Liver (tissue), 9 donors: ENCODE data around the gene ZMYND8. TPM values are rescaled to one million over a fixed set of nuclear protein-coding genes. Genes with fewer than 3 reads are reported as not detected.
A peak's percentile ranks its signal among the peaks of the same experiment; 100 is the strongest.

Experiments
- DNase-seq: peaks from one replicate; pipeline ENCODE4 v3.0.0-alpha.2; 2017; ENCODE audit warnings: low spot score
- H3K27ac ChIP-seq, 2 donors: one replicate each; pipeline ENCODE4 v1.7.0; 2013; ENCODE audit warnings: inconsistent platforms in 2 of 2, low read length in 2 of 2, control low read depth in 1 of 2, low read depth in 1 of 2, mild to moderate bottlenecking in 1 of 2
- H3K27me3 ChIP-seq, 4 donors: one replicate each; pipeline versions ENCODE4 v1.6.1 to v1.7.0; 2013; ENCODE audit warnings: low read length in 3 of 4, inconsistent platforms in 1 of 4, mild to moderate bottlenecking in 1 of 4, moderate library complexity in 1 of 4; ENCODE audit not compliant: control insufficient read depth in 4 of 4, insufficient read depth in 4 of 4
- H3K36me3 ChIP-seq, 4 donors: one replicate each; pipeline versions ENCODE4 v1.6.1 to v1.7.0; 2013; ENCODE audit warnings: low read length in 3 of 4, mild to moderate bottlenecking in 3 of 4, low read depth in 1 of 4, moderate library complexity in 1 of 4; ENCODE audit not compliant: control insufficient read depth in 4 of 4, insufficient read depth in 3 of 4
- H3K4me1 ChIP-seq, 4 donors: one replicate each; pipeline versions ENCODE4 v1.6.1 to v1.7.0; 2013; ENCODE audit warnings: low read length in 3 of 4, mild to moderate bottlenecking in 3 of 4, moderate library complexity in 1 of 4; ENCODE audit not compliant: control insufficient read depth in 4 of 4, insufficient read depth in 4 of 4
- H3K4me3 ChIP-seq, 3 donors: one replicate each; pipeline versions ENCODE4 v1.6.1 to v1.7.0; 2013; ENCODE audit warnings: low read length in 3 of 3, control low read depth in 1 of 3, low read depth in 1 of 3, mild to moderate bottlenecking in 1 of 3
- H3K9ac ChIP-seq, 2 donors: one replicate each; pipeline ENCODE4 v1.7.0; 2013; ENCODE audit warnings: low read length in 2 of 2, mild to moderate bottlenecking in 2 of 2, moderate library complexity in 2 of 2, control low read depth in 1 of 2, low read depth in 1 of 2
- H3K9me3 ChIP-seq, 4 donors: one replicate each; pipeline versions ENCODE4 v1.6.1 to v1.7.0; 2013; ENCODE audit warnings: low read length in 3 of 4; ENCODE audit not compliant: control insufficient read depth in 4 of 4
- EGR1 ChIP-seq, 2 donors: IDR thresholded peaks; 2 replicates each; pipeline ENCODE4 v1.6.1; 2016 to 2018; ENCODE audit warnings: antibody characterized with exemption in 2 of 2, low read depth in 2 of 2
- FOXA1 ChIP-seq: IDR thresholded peaks from 2 replicates; pipeline ENCODE4 v1.6.1; 2016; ENCODE audit warnings: antibody characterized with exemption
- FOXA2 ChIP-seq: IDR thresholded peaks from 2 replicates; pipeline ENCODE4 v1.6.1; 2016; ENCODE audit warnings: antibody characterized with exemption
- GABPA ChIP-seq, 2 donors: IDR thresholded peaks in 1 of 2; conservative IDR thresholded peaks in 1 of 2; 2 replicates each; pipeline ENCODE4 v1.6.1; 2016; ENCODE audit warnings: antibody characterized with exemption in 2 of 2, mild to moderate bottlenecking in 1 of 2, moderate library complexity in 1 of 2
- HNF4A ChIP-seq, 2 donors: conservative IDR thresholded peaks; 2 replicates each; pipeline ENCODE4 v1.6.1; 2016; ENCODE audit warnings: antibody characterized with exemption in 2 of 2, mild to moderate bottlenecking in 2 of 2
- HNF4G ChIP-seq: IDR thresholded peaks from 2 replicates; pipeline ENCODE4 v1.6.1; 2016; ENCODE audit warnings: antibody characterized with exemption
- JUND ChIP-seq, 2 donors: IDR thresholded peaks; 2 replicates each; pipeline ENCODE4 v1.6.1; 2016; ENCODE audit warnings: antibody characterized with exemption in 2 of 2
- NR2F2 ChIP-seq: IDR thresholded peaks from 2 replicates; pipeline ENCODE4 v1.6.1; 2016; ENCODE audit warnings: antibody characterized with exemption
- RAD21 ChIP-seq, 2 donors: IDR thresholded peaks; 2 replicates each; pipeline ENCODE4 v1.6.1; 2016; ENCODE audit warnings: antibody characterized with exemption in 2 of 2, mild to moderate bottlenecking in 2 of 2
- YY1 ChIP-seq: IDR thresholded peaks from 2 replicates; pipeline ENCODE4 v1.6.1; 2016; ENCODE audit warnings: antibody characterized with exemption, mild to moderate bottlenecking
- WGBS: extraction: QIAGEN DNeasy Blood & Tissue Kit; methylation state at CpG from one replicate; pipeline ENCODE4 v1.1.7; 2013; 5-methylcytosine and 5-hydroxymethylcytosine counted together
- polyA plus RNA-seq, 2 donors: library from polyadenylated mRNA; stranded (reverse) in 1 of 2; unstranded in 1 of 2; fragments of 200-250 nt in 1 of 2; fragments of >200 nt in 1 of 2; fragmentation: Nextera tagmentation in 1 of 2; extraction: Ambion mirVana in 1 of 2; gene quantifications; one replicate each; pipeline versions ENCODE4 v1.2.1 to v1.2.3, GENCODE V29; 2013 to 2015
- total RNA-seq, 2 donors: library from RNA; depleted of rRNA; stranded (reverse); fragments of >200 nt; gene quantifications; one replicate each; pipeline ENCODE4 v1.2.3, GENCODE V29; 2014
- TF ChIP-seq, protein P1 (sequence below): IDR thresholded peaks from 2 replicates; pipeline ENCODE4 v1.6.1; 2016; ENCODE audit warnings: antibody characterized with exemption, mild to moderate bottlenecking
- TF ChIP-seq, protein P2 (sequence below): IDR thresholded peaks from 2 replicates; pipeline ENCODE4 v1.6.1; 2016; ENCODE audit warnings: antibody characterized with exemption
- TF ChIP-seq, protein P3 (sequence below): fragments of 150-350 bp; IDR thresholded peaks from 2 replicates; pipeline ENCODE4 v1.5.1; 2017; ENCODE audit warnings: improper control_type of control experiment, low read depth, low read length; ENCODE audit not compliant: missing input control
- TF ChIP-seq, protein P4 (sequence below): IDR thresholded peaks from 2 replicates; pipeline ENCODE4 v1.6.1; 2016; ENCODE audit warnings: antibody characterized with exemption
- donor health status: healthy.
- donor health status: healthy.
- donor health status: healthy.
- donor health status: healthy.
- donor health status: healthy.

Gene ZMYND8
- total and polyA plus RNA-seq, 4 donors, result 3.3 to 23.5 (median 6.8) TPM

- TF ChIP-seq, protein P1, sequence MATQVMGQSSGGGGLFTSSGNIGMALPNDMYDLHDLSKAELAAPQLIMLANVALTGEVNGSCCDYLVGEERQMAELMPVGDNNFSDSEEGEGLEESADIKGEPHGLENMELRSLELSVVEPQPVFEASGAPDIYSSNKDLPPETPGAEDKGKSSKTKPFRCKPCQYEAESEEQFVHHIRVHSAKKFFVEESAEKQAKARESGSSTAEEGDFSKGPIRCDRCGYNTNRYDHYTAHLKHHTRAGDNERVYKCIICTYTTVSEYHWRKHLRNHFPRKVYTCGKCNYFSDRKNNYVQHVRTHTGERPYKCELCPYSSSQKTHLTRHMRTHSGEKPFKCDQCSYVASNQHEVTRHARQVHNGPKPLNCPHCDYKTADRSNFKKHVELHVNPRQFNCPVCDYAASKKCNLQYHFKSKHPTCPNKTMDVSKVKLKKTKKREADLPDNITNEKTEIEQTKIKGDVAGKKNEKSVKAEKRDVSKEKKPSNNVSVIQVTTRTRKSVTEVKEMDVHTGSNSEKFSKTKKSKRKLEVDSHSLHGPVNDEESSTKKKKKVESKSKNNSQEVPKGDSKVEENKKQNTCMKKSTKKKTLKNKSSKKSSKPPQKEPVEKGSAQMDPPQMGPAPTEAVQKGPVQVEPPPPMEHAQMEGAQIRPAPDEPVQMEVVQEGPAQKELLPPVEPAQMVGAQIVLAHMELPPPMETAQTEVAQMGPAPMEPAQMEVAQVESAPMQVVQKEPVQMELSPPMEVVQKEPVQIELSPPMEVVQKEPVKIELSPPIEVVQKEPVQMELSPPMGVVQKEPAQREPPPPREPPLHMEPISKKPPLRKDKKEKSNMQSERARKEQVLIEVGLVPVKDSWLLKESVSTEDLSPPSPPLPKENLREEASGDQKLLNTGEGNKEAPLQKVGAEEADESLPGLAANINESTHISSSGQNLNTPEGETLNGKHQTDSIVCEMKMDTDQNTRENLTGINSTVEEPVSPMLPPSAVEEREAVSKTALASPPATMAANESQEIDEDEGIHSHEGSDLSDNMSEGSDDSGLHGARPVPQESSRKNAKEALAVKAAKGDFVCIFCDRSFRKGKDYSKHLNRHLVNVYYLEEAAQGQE, result no peak
- peak; percentile 83 for TF ChIP-seq NR2F2
Observed at GRCh38 chr20:47360297-47361056, 4.0 kb upstream of the ZMYND8 start (continued).

DNA sequence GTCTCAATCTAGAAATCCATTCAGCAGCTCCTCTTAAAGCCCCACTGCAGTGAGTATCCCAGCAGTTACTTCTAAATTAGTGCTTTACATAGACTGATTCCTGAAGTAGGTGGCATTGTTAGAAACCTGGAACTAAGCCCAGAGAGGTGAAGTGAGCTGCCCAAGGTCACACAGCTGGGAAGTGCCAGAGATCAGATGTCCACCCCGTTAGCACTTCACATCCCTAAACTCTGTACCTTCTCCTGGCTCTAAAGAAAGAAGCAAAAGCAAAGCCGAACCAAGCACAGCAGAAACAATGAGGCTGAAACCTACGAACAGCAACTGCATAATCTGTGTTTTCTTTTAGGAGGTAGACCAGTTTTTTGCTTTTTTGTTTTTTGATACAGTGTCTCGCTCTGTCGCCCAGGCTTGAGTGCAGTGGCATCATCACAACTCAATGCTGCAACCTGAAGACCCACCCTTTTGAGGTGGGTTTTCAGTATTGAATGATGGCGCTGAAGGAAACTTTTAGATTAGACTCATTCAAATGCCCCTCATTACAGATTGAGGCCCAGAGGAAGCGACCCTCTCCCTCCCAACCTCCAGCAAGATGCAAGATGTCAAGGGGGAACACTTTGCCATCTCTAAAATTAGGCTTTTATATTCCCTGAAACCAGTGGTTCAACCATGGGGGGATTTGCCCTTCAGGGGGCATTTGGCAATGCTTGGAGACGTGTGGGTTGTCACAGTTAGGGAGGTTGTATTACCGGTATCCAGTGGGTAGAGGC is 3.2 kb upstream of the ZMYND8 start:
- no peak for DNase-seq
- peak in 1 of 2 donors; percentile 8 for TF ChIP-seq JUND (IDR thresholded peaks at IDR 0.05)
- TF ChIP-seq GABPA (IDR thresholded peaks at IDR 0.05 in 1 of 2, conservative IDR thresholded peaks at IDR 0.05 in 1 of 2), result no peak
- no peaks in the 10 kb centered on the region for H3K27me3 ChIP-seq
- H3K4me1 ChIP-seq, result peaks cover 25 to 64% (median 43%) of the 10 kb centered on the region in 4 donors
- H3K36me3 ChIP-seq, result no peaks in the 10 kb centered on the region
- peak overlapping the region; percentile 92 to 98 for H3K27ac ChIP-seq
- WGBS, result 46% methylated on average over 9 of the region's 9 CpGs
- peak overlapping the region in 1 of 2 donors; percentile 83 for H3K9ac ChIP-seq
- no peak overlapping the region for H3K4me3 ChIP-seq
- no peaks in the 10 kb centered on the region for H3K9me3 ChIP-seq

GRCh38 chr20:47358672-47359529 is 2.4 kb upstream of the ZMYND8 start:
- no peaks in the 10 kb centered on the region for H3K36me3 ChIP-seq
- peak overlapping the region; percentile 77 to 92 for H3K9ac ChIP-seq
- peak; percentile 74 for DNase-seq
- WGBS, result 9% methylated on average over 17 of the region's 17 CpGs
- H3K9me3 ChIP-seq, result no peaks in the 10 kb centered on the region
- H3K27ac ChIP-seq, result peak overlapping the region; percentile 92 to 98
- peaks cover 25 to 72% (median 51%) of the 10 kb centered on the region in 4 donors for H3K4me1 ChIP-seq
- H3K27me3 ChIP-seq, result no peaks in the 10 kb centered on the region
- peak overlapping the region in 1 of 3 donors; percentile 5 for H3K4me3 ChIP-seq
- no peak for TF ChIP-seq FOXA2
- no peak for TF ChIP-seq FOXA1
- peak; percentile 92 for TF ChIP-seq YY1
- TF ChIP-seq, protein P2, sequence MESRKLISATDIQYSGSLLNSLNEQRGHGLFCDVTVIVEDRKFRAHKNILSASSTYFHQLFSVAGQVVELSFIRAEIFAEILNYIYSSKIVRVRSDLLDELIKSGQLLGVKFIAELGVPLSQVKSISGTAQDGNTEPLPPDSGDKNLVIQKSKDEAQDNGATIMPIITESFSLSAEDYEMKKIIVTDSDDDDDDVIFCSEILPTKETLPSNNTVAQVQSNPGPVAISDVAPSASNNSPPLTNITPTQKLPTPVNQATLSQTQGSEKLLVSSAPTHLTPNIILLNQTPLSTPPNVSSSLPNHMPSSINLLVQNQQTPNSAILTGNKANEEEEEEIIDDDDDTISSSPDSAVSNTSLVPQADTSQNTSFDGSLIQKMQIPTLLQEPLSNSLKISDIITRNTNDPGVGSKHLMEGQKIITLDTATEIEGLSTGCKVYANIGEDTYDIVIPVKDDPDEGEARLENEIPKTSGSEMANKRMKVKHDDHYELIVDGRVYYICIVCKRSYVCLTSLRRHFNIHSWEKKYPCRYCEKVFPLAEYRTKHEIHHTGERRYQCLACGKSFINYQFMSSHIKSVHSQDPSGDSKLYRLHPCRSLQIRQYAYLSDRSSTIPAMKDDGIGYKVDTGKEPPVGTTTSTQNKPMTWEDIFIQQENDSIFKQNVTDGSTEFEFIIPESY, result peak; percentile 91
- peak; percentile 89 for TF ChIP-seq NR2F2
- peak in 1 of 2 donors; percentile 65 for TF ChIP-seq JUND (IDR thresholded peaks at IDR 0.05)
- peak; percentile 51 to 55 for TF ChIP-seq RAD21 (IDR thresholded peaks at IDR 0.05)
- peak in 1 of 2 donors; percentile 45 for TF ChIP-seq EGR1 (IDR thresholded peaks at IDR 0.05; ENCODE audit: low read depth in 2 of 2)
- TF ChIP-seq, protein P3, sequence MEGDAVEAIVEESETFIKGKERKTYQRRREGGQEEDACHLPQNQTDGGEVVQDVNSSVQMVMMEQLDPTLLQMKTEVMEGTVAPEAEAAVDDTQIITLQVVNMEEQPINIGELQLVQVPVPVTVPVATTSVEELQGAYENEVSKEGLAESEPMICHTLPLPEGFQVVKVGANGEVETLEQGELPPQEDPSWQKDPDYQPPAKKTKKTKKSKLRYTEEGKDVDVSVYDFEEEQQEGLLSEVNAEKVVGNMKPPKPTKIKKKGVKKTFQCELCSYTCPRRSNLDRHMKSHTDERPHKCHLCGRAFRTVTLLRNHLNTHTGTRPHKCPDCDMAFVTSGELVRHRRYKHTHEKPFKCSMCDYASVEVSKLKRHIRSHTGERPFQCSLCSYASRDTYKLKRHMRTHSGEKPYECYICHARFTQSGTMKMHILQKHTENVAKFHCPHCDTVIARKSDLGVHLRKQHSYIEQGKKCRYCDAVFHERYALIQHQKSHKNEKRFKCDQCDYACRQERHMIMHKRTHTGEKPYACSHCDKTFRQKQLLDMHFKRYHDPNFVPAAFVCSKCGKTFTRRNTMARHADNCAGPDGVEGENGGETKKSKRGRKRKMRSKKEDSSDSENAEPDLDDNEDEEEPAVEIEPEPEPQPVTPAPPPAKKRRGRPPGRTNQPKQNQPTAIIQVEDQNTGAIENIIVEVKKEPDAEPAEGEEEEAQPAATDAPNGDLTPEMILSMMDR, result no peak
- TF ChIP-seq HNF4G, result peak; percentile 74
- TF ChIP-seq, protein P1, result peak; percentile 88
- TF ChIP-seq, protein P4, sequence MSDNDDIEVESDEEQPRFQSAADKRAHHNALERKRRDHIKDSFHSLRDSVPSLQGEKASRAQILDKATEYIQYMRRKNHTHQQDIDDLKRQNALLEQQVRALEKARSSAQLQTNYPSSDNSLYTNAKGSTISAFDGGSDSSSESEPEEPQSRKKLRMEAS, result peak; percentile 92
- peak; percentile 84 to 92 for TF ChIP-seq HNF4A (conservative IDR thresholded peaks at IDR 0.05)
